Astrocyte of the spinal cord (primary cell): ENCODE results near the gene ATP8B2.
"Not testable (repeated sequence)": the region's sequence is repeated elsewhere in the genome, so short reads cannot be mapped to it uniquely, and the experiment has no call there.

Source experiments
- DNase-seq: peaks from one replicate; pipeline ENCODE4 v3.0.0; 2011; ENCODE audit warnings: low read depth, low spot score
- H3K4me3 ChIP-seq: 2 replicates; pipeline ENCODE4 v1.5.1; 2011; ENCODE audit warnings: low read depth, mild to moderate bottlenecking, low read length, moderate library complexity
- in situ Hi-C: cut with HindIII; loops from 2 replicates; pipeline ENCODE4 v1.10.0; 2017; ENCODE audit warnings: low sequenced_read_pairs
- TF ChIP-seq, protein P1 (sequence below): IDR thresholded peaks from 2 replicates; pipeline ENCODE4 v1.5.1; 2012; ENCODE audit warnings: low read depth, mild to moderate bottlenecking, low read length, inconsistent platforms

Gene ATP8B2

DNA sequence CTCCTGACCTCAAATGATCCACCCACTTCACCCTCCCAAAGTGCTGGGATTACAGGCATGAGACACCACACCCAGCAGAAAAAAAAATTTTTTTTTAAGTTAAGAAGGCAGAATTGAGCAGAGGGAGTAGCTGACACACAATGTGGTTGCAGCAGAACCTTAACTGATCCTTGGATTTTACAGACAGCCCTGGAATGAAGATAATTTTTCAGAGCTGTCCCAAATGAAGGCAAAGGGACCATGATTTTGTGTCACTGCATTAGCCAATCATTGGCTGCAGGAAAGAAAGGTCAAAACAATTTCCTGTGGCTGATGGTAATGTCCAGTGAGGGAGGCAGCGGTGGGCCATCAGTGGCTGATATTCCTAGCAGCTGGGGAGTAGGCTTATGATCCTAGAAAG lies 23.7 kb upstream of the ATP8B2 start:
- no peak for DNase-seq
- in situ Hi-C loops = no loop called here
- TF ChIP-seq, protein P1, sequence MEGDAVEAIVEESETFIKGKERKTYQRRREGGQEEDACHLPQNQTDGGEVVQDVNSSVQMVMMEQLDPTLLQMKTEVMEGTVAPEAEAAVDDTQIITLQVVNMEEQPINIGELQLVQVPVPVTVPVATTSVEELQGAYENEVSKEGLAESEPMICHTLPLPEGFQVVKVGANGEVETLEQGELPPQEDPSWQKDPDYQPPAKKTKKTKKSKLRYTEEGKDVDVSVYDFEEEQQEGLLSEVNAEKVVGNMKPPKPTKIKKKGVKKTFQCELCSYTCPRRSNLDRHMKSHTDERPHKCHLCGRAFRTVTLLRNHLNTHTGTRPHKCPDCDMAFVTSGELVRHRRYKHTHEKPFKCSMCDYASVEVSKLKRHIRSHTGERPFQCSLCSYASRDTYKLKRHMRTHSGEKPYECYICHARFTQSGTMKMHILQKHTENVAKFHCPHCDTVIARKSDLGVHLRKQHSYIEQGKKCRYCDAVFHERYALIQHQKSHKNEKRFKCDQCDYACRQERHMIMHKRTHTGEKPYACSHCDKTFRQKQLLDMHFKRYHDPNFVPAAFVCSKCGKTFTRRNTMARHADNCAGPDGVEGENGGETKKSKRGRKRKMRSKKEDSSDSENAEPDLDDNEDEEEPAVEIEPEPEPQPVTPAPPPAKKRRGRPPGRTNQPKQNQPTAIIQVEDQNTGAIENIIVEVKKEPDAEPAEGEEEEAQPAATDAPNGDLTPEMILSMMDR = no peak
- no peak overlapping the region for H3K4me3 ChIP-seq

DNA sequence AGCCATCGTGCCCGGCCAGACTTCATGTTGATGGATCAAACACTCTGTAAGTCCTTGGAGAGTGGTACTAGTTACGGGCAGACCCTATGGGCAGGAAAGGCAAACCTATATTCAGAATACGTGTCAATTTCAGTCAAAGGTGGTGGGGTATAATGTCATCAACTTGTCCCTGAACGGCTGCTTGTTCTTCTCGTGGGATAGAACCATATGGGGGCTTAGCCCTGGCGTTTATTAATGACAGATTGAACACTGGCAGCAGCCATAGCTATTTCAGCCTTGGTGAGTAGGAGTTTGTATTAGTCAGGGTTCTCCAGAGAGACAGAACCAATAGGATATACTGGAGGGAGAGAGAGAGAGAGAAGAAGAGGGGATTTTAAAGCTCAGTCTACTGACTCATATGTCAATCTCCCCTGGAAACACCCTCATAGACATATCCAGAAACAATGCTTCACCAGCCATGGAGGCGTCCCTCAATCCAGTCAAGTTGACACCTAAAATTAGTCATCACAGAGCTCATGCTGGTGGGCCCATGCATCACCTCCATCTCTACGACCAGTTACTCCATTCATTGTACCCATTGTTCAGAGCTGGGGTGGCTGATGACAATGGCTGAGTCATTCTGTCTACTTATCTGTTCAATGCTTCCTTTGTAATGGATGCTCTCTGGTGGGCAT lies 20.5 kb upstream of the ATP8B2 start:
- TF ChIP-seq, protein P1 = no peak
- in situ Hi-C loops = no loop called here
- DNase-seq = no peak
- no peak overlapping the region for H3K4me3 ChIP-seq

DNA sequence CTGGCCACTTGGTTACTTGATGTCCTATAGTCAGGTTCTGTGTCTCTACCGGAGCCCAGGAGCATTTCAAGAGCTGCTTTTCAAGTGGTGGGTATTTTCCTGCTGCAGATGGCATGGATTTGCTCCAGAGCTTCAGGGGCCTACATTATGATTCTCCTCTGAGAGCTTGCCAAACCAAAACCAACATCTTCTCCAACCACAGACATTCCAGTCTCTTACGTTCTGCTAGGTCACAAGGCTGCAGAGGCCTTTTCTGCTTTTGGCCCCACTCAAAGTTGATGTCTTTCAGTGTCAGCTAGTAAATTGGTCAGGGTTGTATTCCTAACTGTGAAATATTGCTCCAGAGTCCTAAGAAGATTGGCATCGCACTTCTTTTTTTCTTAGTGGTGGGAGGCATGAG lies 19.2 kb upstream of the ATP8B2 start:
- TF ChIP-seq, protein P1 = no peak
- in situ Hi-C loops = no loop called here
- no peak overlapping the region for H3K4me3 ChIP-seq
- DNase-seq = peak; percentile 26

DNA sequence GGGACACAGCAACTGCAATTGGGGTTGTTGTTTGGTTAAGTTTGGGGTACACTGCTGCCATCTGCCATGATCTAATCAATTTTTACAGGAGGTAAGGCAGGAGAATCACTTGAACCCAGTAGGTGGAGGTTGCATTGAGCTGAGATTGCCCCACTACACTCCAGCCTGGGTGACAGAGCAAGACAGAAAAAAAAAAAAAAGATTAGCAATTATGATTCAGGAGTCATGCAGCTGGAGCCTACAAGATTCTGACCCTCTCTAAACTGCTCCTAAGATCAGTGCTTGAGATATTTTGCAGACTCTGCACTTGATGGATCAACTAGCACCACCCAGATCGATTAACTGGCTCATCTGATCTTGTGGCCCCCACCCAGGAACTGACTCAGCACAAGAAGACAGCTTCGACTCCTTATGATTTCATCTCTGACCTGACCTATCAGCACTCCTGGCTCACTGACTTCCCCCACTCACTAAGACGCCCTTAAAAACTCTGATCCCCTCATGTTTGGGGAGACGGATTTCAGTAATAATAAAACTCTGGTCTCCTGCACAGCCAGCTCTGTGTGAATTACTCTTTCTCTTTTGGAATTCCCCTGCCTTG lies 17.6 kb upstream of the ATP8B2 start:
- in situ Hi-C loops, H3K4me3 ChIP-seq, DNase-seq: not testable (repeated sequence)

DNA sequence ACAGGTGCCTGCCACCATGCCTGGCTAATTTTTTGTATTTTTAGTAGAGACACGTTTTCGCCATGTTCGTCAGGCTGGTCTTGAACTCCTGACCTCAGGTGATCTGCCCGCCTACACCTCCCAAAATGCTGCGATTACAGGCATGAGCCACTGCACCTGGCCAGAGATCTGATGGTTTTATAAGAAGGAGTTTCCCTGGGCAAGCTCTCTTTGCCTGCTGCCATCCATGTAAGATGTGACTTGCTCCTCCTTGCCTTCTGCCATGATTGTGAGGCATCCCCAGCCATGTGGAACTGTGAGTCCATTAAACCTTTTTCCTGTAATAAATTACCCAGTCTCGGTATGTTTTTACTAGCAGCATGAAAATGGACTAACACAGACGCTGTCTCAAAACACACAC lies 16.2 kb upstream of the ATP8B2 start:
- H3K4me3 ChIP-seq, DNase-seq, in situ Hi-C loops: not testable (repeated sequence)

DNA sequence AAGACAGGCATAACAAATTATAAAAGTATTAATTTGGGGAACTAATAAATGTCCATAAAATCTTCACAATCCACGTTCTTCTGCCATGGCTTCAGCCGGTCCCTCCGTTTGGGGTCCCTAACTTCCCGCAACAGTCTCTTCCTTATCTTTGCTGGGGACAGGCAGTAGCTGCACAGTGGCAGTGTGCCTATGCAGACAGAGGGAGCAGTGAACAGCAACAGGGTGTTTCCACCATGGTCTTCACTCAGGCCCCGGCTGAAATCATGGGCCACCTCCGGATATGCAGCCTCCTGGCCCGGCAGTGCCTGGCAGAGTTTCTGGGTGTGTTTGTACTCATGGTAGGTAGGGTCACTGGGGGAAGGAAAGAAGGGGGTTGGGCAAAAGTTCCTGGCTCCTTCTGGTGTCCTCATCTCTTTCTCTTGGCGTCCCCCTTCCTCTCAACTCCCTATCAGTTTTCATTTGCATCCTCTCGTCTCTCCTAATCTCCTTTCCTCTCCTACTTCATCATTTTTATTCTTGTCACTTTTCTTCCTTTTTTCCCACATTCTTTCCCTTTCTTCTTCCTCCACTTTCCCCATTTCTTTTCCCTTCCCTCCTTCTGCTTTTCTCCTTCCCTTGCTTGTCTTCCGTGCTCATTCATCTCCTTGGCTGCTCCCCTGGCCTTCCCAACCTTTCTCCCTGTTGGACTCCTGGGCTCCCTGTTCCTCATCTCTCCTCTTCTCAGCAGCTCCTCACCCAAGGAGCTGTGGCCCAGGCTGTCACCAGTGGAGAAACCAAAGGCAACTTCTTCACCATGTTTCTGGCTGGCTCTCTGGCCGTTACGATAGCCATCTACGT lies 12.9 kb upstream of the ATP8B2 start:
- H3K4me3 ChIP-seq, in situ Hi-C loops, DNase-seq: not testable (repeated sequence)

DNA sequence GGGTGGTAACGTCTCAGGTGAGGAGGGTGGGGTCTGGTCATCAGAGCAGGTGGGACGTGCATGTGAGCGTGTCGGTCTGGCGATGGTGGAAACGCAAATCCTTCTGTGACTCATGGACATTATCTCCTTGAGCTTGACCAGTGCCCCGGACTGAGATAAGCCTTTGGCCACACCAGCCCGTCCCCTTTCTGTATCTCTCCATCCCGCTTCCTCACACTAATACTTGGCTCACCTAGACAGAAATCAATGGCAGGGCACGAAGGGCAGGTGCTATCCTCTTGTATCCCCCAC lies 12.3 kb upstream of the ATP8B2 start:
- TF ChIP-seq, protein P1 = no peak
- in situ Hi-C loops = no loop called here
- DNase-seq = no peak
- no peak overlapping the region for H3K4me3 ChIP-seq

DNA sequence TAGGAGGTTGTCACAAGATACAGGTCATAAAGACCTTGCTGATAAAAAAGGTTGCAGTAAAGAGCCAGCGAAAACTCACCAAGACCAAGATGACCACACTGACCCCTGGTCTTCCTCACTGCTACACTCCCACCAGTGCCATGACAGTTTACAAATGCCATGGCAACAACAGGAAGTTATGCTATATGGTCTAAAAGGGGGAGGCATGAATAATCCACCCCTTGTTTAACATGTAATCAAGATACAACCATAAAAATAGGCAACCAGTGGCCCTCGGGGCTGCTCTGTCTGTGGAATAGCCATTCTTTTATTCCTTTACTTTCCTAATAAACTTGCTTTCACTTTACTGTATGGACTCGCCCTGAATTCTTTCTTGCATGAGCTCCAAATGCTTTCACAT lies 11.1 kb upstream of the ATP8B2 start:
- in situ Hi-C loops, DNase-seq, H3K4me3 ChIP-seq: not testable (repeated sequence)
